CD14-positive monocyte (primary cell): ENCODE measurements around the gene NXPH4. TPM values are rescaled to one million over a fixed set of nuclear protein-coding genes. Genes with fewer than 3 reads are reported as not detected.

Source experiments
- DNase-seq, 3 donors: peaks; one replicate each; pipeline ENCODE4 v3.0.0-alpha.2; 2011 to 2022
- H2AFZ ChIP-seq: 2 replicates; pipeline ENCODE4 v1.6.0; 2012; ENCODE audit warnings: mild to moderate bottlenecking, low read depth, low read length, inconsistent platforms; ENCODE audit not compliant: insufficient read depth, poor library complexity, severe bottlenecking
- H3K27ac ChIP-seq, 2 donors: 1 replicate in 1 of 2; 2 replicates in 1 of 2; pipeline ENCODE4 v1.5.1; 2012 to 2013; ENCODE audit warnings: low read length in 2 of 2, control low read depth in 1 of 2, inconsistent platforms in 1 of 2, low read depth in 1 of 2, mild to moderate bottlenecking in 1 of 2
- H3K27me3 ChIP-seq, 2 donors: one replicate each; pipeline versions ENCODE4 v1.6.0 to v1.6.1; 2011 to 2013; ENCODE audit warnings: low read length in 2 of 2; ENCODE audit not compliant: control insufficient read depth in 2 of 2, insufficient read depth in 2 of 2
- H3K36me3 ChIP-seq, 2 donors: replicated peaks in 1 of 2; 1 replicate in 1 of 2; 2 replicates in 1 of 2; pipeline versions ENCODE4 v1.5.1 to v1.6.1; 2012 to 2013; ENCODE audit warnings: low read length in 2 of 2, control low read depth in 1 of 2, inconsistent platforms in 1 of 2, mild to moderate bottlenecking in 1 of 2; ENCODE audit not compliant: insufficient read depth in 2 of 2, control insufficient read depth in 1 of 2
- H3K4me1 ChIP-seq, 2 donors: 1 replicate in 1 of 2; 2 replicates in 1 of 2; pipeline versions ENCODE4 v1.5.1 to v1.6.1; 2012 to 2013; ENCODE audit warnings: low read length in 2 of 2, control low read depth in 1 of 2, inconsistent platforms in 1 of 2, mild to moderate bottlenecking in 1 of 2, moderate library complexity in 1 of 2; ENCODE audit not compliant: insufficient read depth in 2 of 2, control insufficient read depth in 1 of 2
- H3K4me2 ChIP-seq: replicated peaks from 2 replicates; pipeline ENCODE3; 2012; ENCODE audit warnings: low read length, moderate library complexity, mild to moderate bottlenecking; ENCODE audit not compliant: poor library complexity, severe bottlenecking; ENCODE audit errors: extremely low read depth
- H3K4me3 ChIP-seq, 3 experiments: fragments of 200-600 bp in 1 of 3; sonication (generic) in 1 of 3; replicated peaks in 1 of 3; 1 replicate in 2 of 3; 2 replicates in 1 of 3; pipeline ENCODE4 v1.5.1; 2011 to 2013; ENCODE audit warnings: low read length in 3 of 3, mild to moderate bottlenecking in 3 of 3, control low read depth in 2 of 3, low read depth in 2 of 3, inconsistent platforms in 1 of 3, moderate library complexity in 1 of 3
- H3K79me2 ChIP-seq: 2 replicates; pipeline ENCODE4 v1.6.0; 2012; ENCODE audit warnings: mild to moderate bottlenecking, control low read depth, inconsistent platforms, low read length, moderate library complexity; ENCODE audit not compliant: insufficient read depth
- H3K9ac ChIP-seq: 2 replicates; pipeline ENCODE4 v1.6.0; 2017; ENCODE audit warnings: low read length, mild to moderate bottlenecking; ENCODE audit not compliant: insufficient read depth, poor library complexity, severe bottlenecking
- H3K9me3 ChIP-seq, 2 donors: replicated peaks in 1 of 2; 1 replicate in 1 of 2; 2 replicates in 1 of 2; pipeline versions ENCODE4 v1.5.1 to v1.6.1; 2012 to 2013; ENCODE audit warnings: low read length in 2 of 2, control low read depth in 1 of 2; ENCODE audit not compliant: control insufficient read depth in 1 of 2, insufficient read depth in 1 of 2
- H4K20me1 ChIP-seq: 2 replicates; pipeline ENCODE4 v1.6.0; 2012; ENCODE audit warnings: mild to moderate bottlenecking, low read length, control low read depth, moderate library complexity; ENCODE audit not compliant: insufficient read depth
- H3K27ac Mint-ChIP-seq, 7 donors: one replicate each; pipeline ENCODE4 v1.8.0; 2020; ENCODE audit warnings: mild to moderate bottlenecking in 7 of 7, mixed read lengths in 7 of 7, moderate library complexity in 6 of 7, inconsistent platforms in 2 of 7
- H3K27me3 Mint-ChIP-seq, 3 donors: one replicate each; pipeline ENCODE4 v1.8.0; 2021 to 2022; ENCODE audit warnings: low read depth in 3 of 3, mild to moderate bottlenecking in 3 of 3, mixed read lengths in 3 of 3, moderate library complexity in 3 of 3, inconsistent platforms in 1 of 3
- H3K36me3 Mint-ChIP-seq, 2 donors: one replicate each; pipeline ENCODE4 v1.8.0; 2020; ENCODE audit warnings: mixed read lengths in 2 of 2, inconsistent platforms in 1 of 2, mild to moderate bottlenecking in 1 of 2
- H3K4me1 Mint-ChIP-seq: one replicate; pipeline ENCODE4 v1.8.0; 2020; ENCODE audit warnings: mild to moderate bottlenecking, mixed read lengths
- H3K4me3 Mint-ChIP-seq, 2 donors: one replicate each; pipeline ENCODE4 v1.8.0; 2020; ENCODE audit warnings: mild to moderate bottlenecking in 2 of 2, mixed read lengths in 2 of 2, moderate library complexity in 1 of 2
- H3K9me3 Mint-ChIP-seq, 7 donors: one replicate each; pipeline ENCODE4 v1.8.0; 2020 to 2022; ENCODE audit warnings: mixed read lengths in 7 of 7, mild to moderate bottlenecking in 6 of 7, moderate library complexity in 6 of 7, inconsistent platforms in 2 of 7
- WGBS: methylation state at CpG from one replicate; pipeline ENCODE4 v1.1.5; 2013; ENCODE audit warnings: missing lambda C conversion rate; ENCODE audit not compliant: insufficient coverage; 5-methylcytosine and 5-hydroxymethylcytosine counted together
- intact Hi-C, 2 donors: fragments of 100-400 bp; cut with micrococcal nuclease; formaldehyde crosslinking; loops; one replicate each; pipeline versions ENCODE4 v1.15.0 to v1.15.1; 2023
- polyA plus RNA-seq, 3 donors: library from polyadenylated mRNA; depleted of rRNA in 1 of 3; unstranded in 2 of 3; stranded (reverse) in 1 of 3; fragments of 300-500 nt in 2 of 3; fragments of >200 nt in 1 of 3; fragmentation: Illumina TruSeq in 2 of 3; gene quantifications; 1 replicate in 2 of 3; 2 replicates in 1 of 3; pipeline ENCODE4 v1.2.3, GENCODE V29; 2012 to 2021
- TF ChIP-seq, protein P1 (sequence below): fragments of 200-600 bp; IDR thresholded peaks from one replicate; pipeline ENCODE4 v1.8.0; 2022; ENCODE audit warnings: antibody characterized with exemption, mild to moderate bottlenecking

NXPH4 gene
- polyA plus RNA-seq, 3 donors, result not detected

DNA sequence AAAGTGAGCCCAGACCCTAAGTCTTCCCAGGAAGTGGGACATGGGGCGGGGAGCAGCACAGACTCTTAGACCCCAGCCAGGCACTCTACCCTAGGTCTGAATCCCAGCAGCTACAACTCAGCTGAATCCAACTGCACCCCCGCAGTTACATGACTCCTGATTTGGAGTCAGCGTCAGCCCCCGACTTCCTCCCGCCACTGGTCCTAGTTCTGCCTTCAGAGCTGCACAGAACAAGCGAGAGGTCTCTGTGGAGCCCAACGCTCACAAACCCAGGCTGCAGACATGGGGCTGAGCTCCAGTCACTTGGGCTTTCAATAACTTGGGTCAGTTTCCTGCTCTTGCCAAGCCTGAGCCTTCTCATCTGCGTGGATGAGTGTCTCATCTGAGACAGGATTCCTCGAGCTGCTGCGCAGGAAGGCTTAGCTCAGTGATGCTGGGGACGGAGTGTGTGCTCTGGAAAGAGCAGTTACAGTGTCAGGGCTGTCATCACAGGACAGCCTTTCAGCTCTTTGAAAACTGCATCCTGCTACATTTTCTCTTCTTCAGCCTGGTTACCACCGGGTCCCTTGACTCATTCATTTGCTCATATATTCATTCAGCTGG, 30.6 kb upstream of the NXPH4 start:
- no peaks in the 10 kb centered on the region for H3K79me2 ChIP-seq
- Mint-ChIP-seq H3K9me3 (peaks cover 0 to 2% (median 0%) of the 10 kb centered on the region in 7 donors), H3K36me3 (peaks cover 97 to 100% of the 10 kb centered on the region in 2 donors), H3K4me3 (no peak overlapping the region), H3K27me3 (peaks cover 2 to 5% (median 3%) of the 10 kb centered on the region in 3 donors), H3K4me1 (no peaks in the 10 kb centered on the region), H3K27ac (peak overlapping the region in 1 of 7 donors; percentile 60)
- peaks cover 90 to 100% of the 10 kb centered on the region in 2 donors for H3K36me3 ChIP-seq
- 85% methylated on average over 12 of the region's 12 CpGs for WGBS
- no peaks in the 10 kb centered on the region for H3K4me1 ChIP-seq
- H3K4me3 ChIP-seq, result no peak overlapping the region
- no peaks in the 10 kb centered on the region for H3K27me3 ChIP-seq
- no peak overlapping the region for H3K4me2 ChIP-seq
- H3K27ac ChIP-seq, result no peak overlapping the region
- intact Hi-C loops, result no loop called here
- H2AFZ ChIP-seq, result no peak overlapping the region
- DNase-seq, result no peak
- TF ChIP-seq, protein P1, sequence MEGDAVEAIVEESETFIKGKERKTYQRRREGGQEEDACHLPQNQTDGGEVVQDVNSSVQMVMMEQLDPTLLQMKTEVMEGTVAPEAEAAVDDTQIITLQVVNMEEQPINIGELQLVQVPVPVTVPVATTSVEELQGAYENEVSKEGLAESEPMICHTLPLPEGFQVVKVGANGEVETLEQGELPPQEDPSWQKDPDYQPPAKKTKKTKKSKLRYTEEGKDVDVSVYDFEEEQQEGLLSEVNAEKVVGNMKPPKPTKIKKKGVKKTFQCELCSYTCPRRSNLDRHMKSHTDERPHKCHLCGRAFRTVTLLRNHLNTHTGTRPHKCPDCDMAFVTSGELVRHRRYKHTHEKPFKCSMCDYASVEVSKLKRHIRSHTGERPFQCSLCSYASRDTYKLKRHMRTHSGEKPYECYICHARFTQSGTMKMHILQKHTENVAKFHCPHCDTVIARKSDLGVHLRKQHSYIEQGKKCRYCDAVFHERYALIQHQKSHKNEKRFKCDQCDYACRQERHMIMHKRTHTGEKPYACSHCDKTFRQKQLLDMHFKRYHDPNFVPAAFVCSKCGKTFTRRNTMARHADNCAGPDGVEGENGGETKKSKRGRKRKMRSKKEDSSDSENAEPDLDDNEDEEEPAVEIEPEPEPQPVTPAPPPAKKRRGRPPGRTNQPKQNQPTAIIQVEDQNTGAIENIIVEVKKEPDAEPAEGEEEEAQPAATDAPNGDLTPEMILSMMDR, result no peak
- no peaks in the 10 kb centered on the region for H3K9me3 ChIP-seq
- peaks cover 100% of the 10 kb centered on the region for H4K20me1 ChIP-seq
- H3K9ac ChIP-seq, result no peak overlapping the region

DNA sequence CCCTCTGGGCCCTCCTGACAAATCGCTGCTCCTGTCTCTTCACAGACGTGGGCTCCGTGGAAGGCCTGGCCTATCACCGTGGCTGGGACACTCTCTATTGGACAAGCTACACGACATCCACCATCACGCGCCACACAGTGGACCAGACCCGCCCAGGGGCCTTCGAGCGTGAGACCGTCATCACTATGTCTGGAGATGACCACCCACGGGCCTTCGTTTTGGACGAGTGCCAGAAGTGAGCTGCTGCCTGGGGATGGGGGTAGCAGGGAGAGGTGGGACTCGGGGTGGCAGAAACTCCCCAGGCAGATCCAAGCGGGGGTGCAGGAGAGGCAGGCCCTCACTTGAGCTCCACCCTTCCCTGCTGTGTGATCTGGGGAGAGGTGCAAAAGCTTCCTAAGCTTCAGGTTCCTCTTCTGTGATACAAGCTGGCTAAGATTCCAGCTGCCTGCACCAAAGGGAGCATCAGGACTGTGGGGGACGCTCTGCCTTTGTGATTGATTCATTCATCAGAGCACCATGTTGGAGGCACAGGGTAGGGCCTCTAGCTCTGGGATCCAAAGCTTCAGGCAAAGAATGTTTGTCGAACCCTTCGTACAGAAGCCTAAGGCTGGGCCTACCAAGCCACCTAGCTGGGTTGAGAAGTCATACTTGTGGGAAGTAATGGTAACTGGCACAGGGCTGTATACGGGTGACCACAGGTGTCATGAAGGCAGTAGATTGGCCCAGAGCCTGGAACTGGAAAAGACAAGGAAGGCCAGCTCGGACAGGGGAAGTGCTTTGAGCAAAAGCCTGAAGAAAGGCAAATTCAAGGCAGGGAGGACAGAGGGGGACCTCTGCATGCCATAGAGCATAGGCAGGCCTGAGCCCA, 29.1 kb upstream of the NXPH4 start:
- H3K27ac Mint-ChIP-seq, result peak overlapping the region in 2 of 7 donors; percentile 45 to 57
- no peak overlapping the region for H3K9ac ChIP-seq
- H3K4me1 Mint-ChIP-seq, result no peaks in the 10 kb centered on the region

More for the DNA sequence above, 29.1 kb upstream of the NXPH4 start:
- no peak for DNase-seq
- peaks cover 2 to 8% (median 6%) of the 10 kb centered on the region in 3 donors for H3K27me3 Mint-ChIP-seq
- TF ChIP-seq, protein P1, result no peak
- Histone ChIP-seq H3K4me2 (no peak overlapping the region), H3K4me1 (no peaks in the 10 kb centered on the region), H3K27me3 (no peaks in the 10 kb centered on the region), H3K27ac (no peak overlapping the region), H3K36me3 (peaks cover 92 to 100% of the 10 kb centered on the region in 2 donors), H3K4me3 (no peak overlapping the region), H3K9me3 (no peaks in the 10 kb centered on the region), H4K20me1 (peaks cover 100% of the 10 kb centered on the region), H3K79me2 (no peaks in the 10 kb centered on the region), H2AFZ (no peak overlapping the region)
- no peak overlapping the region for H3K4me3 Mint-ChIP-seq
- H3K36me3 Mint-ChIP-seq, result peaks cover 99 to 100% of the 10 kb centered on the region in 2 donors
- 91% methylated on average over 19 of the region's 21 CpGs for WGBS
- H3K9me3 Mint-ChIP-seq, result peaks cover 0 to 4% (median 2%) of the 10 kb centered on the region in 7 donors
- intact Hi-C loops, result no loop called here
